Heart left ventricle (tissue), 16 donors: ENCODE measurements around the gene TAC4. TPM values are rescaled to one million over a fixed set of nuclear protein-coding genes. Genes with fewer than 3 reads are reported as not detected.
A peak's percentile ranks its signal among the peaks of the same experiment; 100 is the strongest.

Experiments used
- ATAC-seq, 4 donors: fragments of 200-7000 bp; cut with Tn5 transposase; one replicate each; pipeline ENCODE4 v1.9.1; 2020 to 2022; ENCODE audit warnings: moderate library complexity in 4 of 4, mild to moderate bottlenecking in 3 of 4, moderate number of reproducible peaks in 1 of 4
- DNase-seq, 5 donors: peaks; one replicate each; pipeline ENCODE4 v3.0.0-alpha.2; 2020
- H3K27ac ChIP-seq, 12 donors: fragments of 200-600 bp; sonication (generic) in 4 of 12; one replicate each; pipeline versions ENCODE4 v1.5.0 to v1.8.0; 2016 to 2022; ENCODE audit warnings: mild to moderate bottlenecking in 2 of 12
- H3K27me3 ChIP-seq, 9 donors: fragments of 200-600 bp; sonication (generic) in 2 of 9; one replicate each; pipeline versions ENCODE4 v1.5.1 to v1.8.0; 2016 to 2022; ENCODE audit warnings: mild to moderate bottlenecking in 3 of 9
- H3K36me3 ChIP-seq, 9 donors: fragments of 200-600 bp; sonication (generic) in 2 of 9; one replicate each; pipeline versions ENCODE4 v1.5.0 to v1.8.0; 2018 to 2022; ENCODE audit warnings: mild to moderate bottlenecking in 2 of 9
- H3K4me1 ChIP-seq, 12 donors: fragments of 200-600 bp; sonication (generic) in 4 of 12; one replicate each; pipeline versions ENCODE4 v1.5.0 to v1.8.0; 2016 to 2022; ENCODE audit warnings: mild to moderate bottlenecking in 3 of 12
- H3K4me3 ChIP-seq, 12 donors: fragments of 200-600 bp; sonication (generic) in 4 of 12; one replicate each; pipeline versions ENCODE4 v1.5.0 to v1.8.0; 2017 to 2022; ENCODE audit warnings: mild to moderate bottlenecking in 9 of 12, moderate library complexity in 4 of 12
- H3K9me3 ChIP-seq, 12 donors: fragments of 200-600 bp; sonication (generic) in 4 of 12; one replicate each; pipeline versions ENCODE4 v1.5.0 to v1.8.0; 2016 to 2022; ENCODE audit warnings: mild to moderate bottlenecking in 1 of 12
- POLR2A ChIP-seq, 2 donors: fragments of 450-650 bp; IDR thresholded peaks; one replicate each; pipeline ENCODE4 v1.6.1; 2017; ENCODE audit warnings: antibody characterized with exemption in 2 of 2, mild to moderate bottlenecking in 2 of 2, moderate library complexity in 2 of 2
- WGBS, 4 donors: extraction: QIAGEN DNeasy Blood & Tissue Kit in 2 of 4; methylation state at CpG; one replicate each; pipeline versions ENCODE4 v1.1.5 to v1.1.7; 2013 to 2018; 5-methylcytosine and 5-hydroxymethylcytosine counted together
- intact Hi-C, 10 donors: fragments of 100-400 bp; cut with DNase I; formaldehyde crosslinking; loops; one replicate each; pipeline versions ENCODE4 v1.11.1 to v1.14.2; 2022
- polyA plus RNA-seq, 2 donors: library from polyadenylated mRNA; stranded (reverse); fragments of 200-250 nt; gene quantifications; one replicate each; pipeline ENCODE4 v1.2.3, GENCODE V29; 2013
- total RNA-seq, 9 donors: library from RNA; depleted of rRNA in 2 of 9; stranded (reverse); fragments of >200 nt in 2 of 9; fragmentation: NEBNext Ultra II Directional in 3 of 9; extraction: Animal tissue kit (Norgen Biotek cat#: 25700) in 3 of 9; gene quantifications; one replicate each; pipeline versions ENCODE4 v1.1.0 to v1.2.4, GENCODE V29; 2016 to 2023
- TF ChIP-seq, protein P1 (sequence below), 12 donors: fragments of 200-600 bp; sonication (generic) in 4 of 12; IDR thresholded peaks; one replicate each; pipeline versions ENCODE4 v1.5.0 to v1.8.0; 2018 to 2022; ENCODE audit warnings: antibody characterized with exemption in 12 of 12, mild to moderate bottlenecking in 5 of 12
- donor health status: ischemic (EF 13 %, LVEDD 7.1; RV severe dilation, severe dysfunction).
- donor health status: healthy with polysubstance abuse.
- donor health status: DM: no; HTN: yes; CAD: no.
- donor health status: DM: no; HTN: no; CAD: no.
- donor health status: ischemic (EF 25% LVEDD 6.9; RV normal size, moderate dysfunction).
- donor health status: ischemic (EF 25% LVEDD 5.7; RV mildly dilated, moderate dysfunction).
- donor health status: healthy.
- donor health status: DM: yes; HTN: yes; CAD: no.
- donor health status: ischemic (EF 35%, LVEDD 5.7; RV mildly dilated, moderate dysfunction).
- donor health status: nonischemic (EF 11% LVEDD 7.7; RV severe dilation, severe dysfunction).
- donor health status: DM: yes; HTN: yes; CAD: no.
- donor health status: PGD.
- donor health status: ischemic (EF 29% LVEDD 5.4; RV normal size, mild dysfunction).
- donor health status: nonischemic (EF 23%, LVEDD 6.1; RV moderate dilation, normal function).

Gene TAC4
- total and polyA plus RNA-seq, 11 donors = 0.50 to 2.1 (median 1.3) TPM; not detected in 8

DNA sequence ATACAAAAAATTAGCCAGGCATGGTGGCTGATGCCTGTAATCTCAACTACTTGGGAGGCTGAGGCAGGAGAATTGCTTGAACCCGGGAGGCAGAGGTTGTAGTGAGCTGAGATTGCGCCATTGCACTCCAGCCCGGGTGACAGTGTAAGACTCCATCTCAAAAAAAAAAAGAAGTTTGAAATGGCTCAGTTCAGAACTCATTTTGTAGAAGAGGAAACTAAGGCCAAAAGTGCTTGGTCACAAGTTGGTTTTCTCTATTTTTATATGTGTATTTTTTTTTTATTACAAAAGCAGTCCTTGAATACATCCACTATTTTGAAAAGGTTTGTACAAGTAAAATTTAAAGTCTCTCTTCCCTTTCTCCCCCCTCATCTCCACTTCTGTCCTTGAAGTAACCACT lies 5.5 kb downstream of the TAC4 start:
- WGBS, 4 donors = 72 to 89% (median 83%) methylated on average over 3 of the region's 3 CpGs
- Histone ChIP-seq H3K9me3 (no peaks in the 10 kb centered on the region), H3K27me3 (no peaks in the 10 kb centered on the region), H3K4me1 (peaks cover 0 to 42% (median 25%) of the 10 kb centered on the region in 12 donors), H3K27ac (peak overlapping the region in 1 of 12 donors; percentile 35), H3K4me3 (no peak overlapping the region), H3K36me3 (peaks cover 0 to 2% (median 0%) of the 10 kb centered on the region in 9 donors)
- intact Hi-C loops = loop anchor here in 2 of 10 donors (10.0 kb wide), 1 partner anchor 48 kb away; no protein-coding TSS in a partner anchor
- DNase-seq (peak in 1 of 5 donors; percentile 4), ATAC-seq (no peak)
- TF ChIP-seq, protein P1, sequence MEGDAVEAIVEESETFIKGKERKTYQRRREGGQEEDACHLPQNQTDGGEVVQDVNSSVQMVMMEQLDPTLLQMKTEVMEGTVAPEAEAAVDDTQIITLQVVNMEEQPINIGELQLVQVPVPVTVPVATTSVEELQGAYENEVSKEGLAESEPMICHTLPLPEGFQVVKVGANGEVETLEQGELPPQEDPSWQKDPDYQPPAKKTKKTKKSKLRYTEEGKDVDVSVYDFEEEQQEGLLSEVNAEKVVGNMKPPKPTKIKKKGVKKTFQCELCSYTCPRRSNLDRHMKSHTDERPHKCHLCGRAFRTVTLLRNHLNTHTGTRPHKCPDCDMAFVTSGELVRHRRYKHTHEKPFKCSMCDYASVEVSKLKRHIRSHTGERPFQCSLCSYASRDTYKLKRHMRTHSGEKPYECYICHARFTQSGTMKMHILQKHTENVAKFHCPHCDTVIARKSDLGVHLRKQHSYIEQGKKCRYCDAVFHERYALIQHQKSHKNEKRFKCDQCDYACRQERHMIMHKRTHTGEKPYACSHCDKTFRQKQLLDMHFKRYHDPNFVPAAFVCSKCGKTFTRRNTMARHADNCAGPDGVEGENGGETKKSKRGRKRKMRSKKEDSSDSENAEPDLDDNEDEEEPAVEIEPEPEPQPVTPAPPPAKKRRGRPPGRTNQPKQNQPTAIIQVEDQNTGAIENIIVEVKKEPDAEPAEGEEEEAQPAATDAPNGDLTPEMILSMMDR (IDR thresholded peaks at IDR 0.05) = no peak
- TF ChIP-seq POLR2A (IDR thresholded peaks at IDR 0.05) = no peak

DNA sequence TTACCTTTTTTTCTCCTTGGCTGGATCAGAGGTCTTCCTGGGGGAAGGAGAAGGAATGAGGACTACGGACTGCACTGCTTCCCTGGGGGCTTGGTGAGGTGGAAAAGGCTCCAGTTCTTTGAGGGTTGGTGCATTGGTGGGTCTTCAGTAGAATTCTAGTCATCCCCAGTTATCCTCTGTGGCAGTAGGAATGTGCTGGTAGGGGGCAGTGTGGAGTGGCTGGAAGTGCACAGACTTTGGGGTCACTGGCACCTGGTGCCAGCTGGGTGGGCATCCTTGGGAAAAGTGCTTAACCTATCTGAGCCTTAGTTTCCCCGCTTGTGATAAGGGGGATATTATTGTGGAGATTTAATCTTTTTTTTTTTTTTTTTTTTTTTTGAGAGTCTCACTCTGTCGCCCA lies 6.3 kb downstream of the TAC4 start:
- intact Hi-C loops = loop anchor here in 2 of 10 donors (10.0 kb wide), 1 partner anchor 47 kb away; no protein-coding TSS in a partner anchor
- DNase-seq (no peak), ATAC-seq (no peak)
- Histone ChIP-seq H3K9me3 (no peaks in the 10 kb centered on the region), H3K4me1 (peaks cover under 1 to 42% (median 27%) of the 10 kb centered on the region in 12 donors), H3K4me3 (no peak overlapping the region), H3K36me3 (peaks cover 0 to 2% (median 0%) of the 10 kb centered on the region in 9 donors), H3K27ac (no peak overlapping the region), H3K27me3 (no peaks in the 10 kb centered on the region)
- WGBS, 4 donors = 93 to 100% (median 99%) methylated on average over 3 of the region's 3 CpGs
- TF ChIP-seq, protein P1 (IDR thresholded peaks at IDR 0.05) = no peak
- TF ChIP-seq POLR2A (IDR thresholded peaks at IDR 0.05) = no peak

DNA sequence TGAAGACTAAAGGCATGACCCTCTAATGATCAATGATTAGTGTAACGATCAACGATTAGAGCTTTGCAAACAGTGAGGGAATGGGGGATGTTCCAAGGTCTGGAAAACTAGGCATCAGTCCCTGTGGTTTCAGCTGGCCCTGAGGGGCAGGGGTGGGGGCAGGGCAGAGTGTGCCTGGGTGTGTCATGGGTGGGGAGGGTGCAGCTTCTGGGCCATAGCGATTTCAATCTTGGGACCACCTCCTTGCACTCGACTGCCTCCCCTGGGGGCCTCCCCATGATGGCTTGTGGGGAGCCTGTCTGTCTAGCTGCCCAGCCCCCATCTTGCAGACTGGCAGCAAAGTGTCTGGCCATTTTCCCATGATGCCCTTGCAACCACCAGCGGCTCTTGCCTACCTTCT lies 8.4 kb downstream of the TAC4 start:
- DNase-seq (no peak), ATAC-seq (peak in 1 of 4 donors; percentile 21)
- no peaks in the 10 kb centered on the region for H3K9me3 ChIP-seq
- peaks cover 4 to 40% (median 25%) of the 10 kb centered on the region in 12 donors for H3K4me1 ChIP-seq
- peaks cover 0 to 9% (median 5%) of the 10 kb centered on the region in 9 donors for H3K36me3 ChIP-seq
- WGBS, 4 donors = 62 to 73% (median 65%) methylated on average over 3 to 5 of the region's 5 CpGs
- intact Hi-C loops = no loop called here
- peak overlapping the region in 5 of 12 donors; percentile 34 to 50 (median 44) for H3K27ac ChIP-seq
- no peaks in the 10 kb centered on the region for H3K27me3 ChIP-seq
- H3K4me3 ChIP-seq = no peak overlapping the region
- TF ChIP-seq POLR2A (IDR thresholded peaks at IDR 0.05) = no peak
- TF ChIP-seq, protein P1 (IDR thresholded peaks at IDR 0.05) = no peak

GRCh38 chr17:49836111-49837030 lies 11.5 kb downstream of the TAC4 start:
- intact Hi-C loops = no loop called here
- Histone ChIP-seq H3K27me3 (no peaks in the 10 kb centered on the region), H3K4me3 (no peak overlapping the region), H3K27ac (peak overlapping the region in 8 of 12 donors; percentile 6 to 67 (median 32)), H3K4me1 (peaks cover 4 to 54% (median 30%) of the 10 kb centered on the region in 12 donors), H3K36me3 (peaks cover 0 to 38% (median 27%) of the 10 kb centered on the region in 9 donors), H3K9me3 (no peaks in the 10 kb centered on the region)
- WGBS, 4 donors = 30 to 44% (median 39%) methylated on average over 16 of the region's 16 CpGs
- TF ChIP-seq, protein P1 (IDR thresholded peaks at IDR 0.05) = no peak
- no peak for TF ChIP-seq POLR2A (IDR thresholded peaks at IDR 0.05)
- DNase-seq = no peak
- ATAC-seq = peak in 3 of 4 donors; percentile 16 to 44 (median 41)
